Heart left ventricle (tissue), 16 donors: ENCODE measurements around the gene PACRG. TPM values are rescaled to one million over a fixed set of nuclear protein-coding genes. Genes with fewer than 3 reads are reported as not detected.
A peak's percentile ranks its signal among the peaks of the same experiment; 100 is the strongest.

Source experiments
- ATAC-seq, 4 donors: fragments of 200-7000 bp; cut with Tn5 transposase; one replicate each; pipeline ENCODE4 v1.9.1; 2020 to 2022; ENCODE audit warnings: moderate library complexity in 4 of 4, mild to moderate bottlenecking in 3 of 4, moderate number of reproducible peaks in 1 of 4
- DNase-seq, 5 donors: peaks; one replicate each; pipeline ENCODE4 v3.0.0-alpha.2; 2020
- H3K27ac ChIP-seq, 12 donors: fragments of 200-600 bp; sonication (generic) in 4 of 12; one replicate each; pipeline versions ENCODE4 v1.5.0 to v1.8.0; 2016 to 2022; ENCODE audit warnings: mild to moderate bottlenecking in 2 of 12
- H3K27me3 ChIP-seq, 9 donors: fragments of 200-600 bp; sonication (generic) in 2 of 9; one replicate each; pipeline versions ENCODE4 v1.5.1 to v1.8.0; 2016 to 2022; ENCODE audit warnings: mild to moderate bottlenecking in 3 of 9
- H3K36me3 ChIP-seq, 9 donors: fragments of 200-600 bp; sonication (generic) in 2 of 9; one replicate each; pipeline versions ENCODE4 v1.5.0 to v1.8.0; 2018 to 2022; ENCODE audit warnings: mild to moderate bottlenecking in 2 of 9
- H3K4me1 ChIP-seq, 12 donors: fragments of 200-600 bp; sonication (generic) in 4 of 12; one replicate each; pipeline versions ENCODE4 v1.5.0 to v1.8.0; 2016 to 2022; ENCODE audit warnings: mild to moderate bottlenecking in 3 of 12
- H3K4me3 ChIP-seq, 12 donors: fragments of 200-600 bp; sonication (generic) in 4 of 12; one replicate each; pipeline versions ENCODE4 v1.5.0 to v1.8.0; 2017 to 2022; ENCODE audit warnings: mild to moderate bottlenecking in 9 of 12, moderate library complexity in 4 of 12
- H3K9me3 ChIP-seq, 12 donors: fragments of 200-600 bp; sonication (generic) in 4 of 12; one replicate each; pipeline versions ENCODE4 v1.5.0 to v1.8.0; 2016 to 2022; ENCODE audit warnings: mild to moderate bottlenecking in 1 of 12
- POLR2A ChIP-seq, 2 donors: fragments of 450-650 bp; IDR thresholded peaks; one replicate each; pipeline ENCODE4 v1.6.1; 2017; ENCODE audit warnings: antibody characterized with exemption in 2 of 2, mild to moderate bottlenecking in 2 of 2, moderate library complexity in 2 of 2
- WGBS, 4 donors: extraction: QIAGEN DNeasy Blood & Tissue Kit in 2 of 4; methylation state at CpG; one replicate each; pipeline versions ENCODE4 v1.1.5 to v1.1.7; 2013 to 2018; 5-methylcytosine and 5-hydroxymethylcytosine counted together
- intact Hi-C, 10 donors: fragments of 100-400 bp; cut with DNase I; formaldehyde crosslinking; loops; one replicate each; pipeline versions ENCODE4 v1.11.1 to v1.14.2; 2022
- polyA plus RNA-seq, 2 donors: library from polyadenylated mRNA; stranded (reverse); fragments of 200-250 nt; gene quantifications; one replicate each; pipeline ENCODE4 v1.2.3, GENCODE V29; 2013
- total RNA-seq, 9 donors: library from RNA; depleted of rRNA in 2 of 9; stranded (reverse); fragments of >200 nt in 2 of 9; fragmentation: NEBNext Ultra II Directional in 3 of 9; extraction: Animal tissue kit (Norgen Biotek cat#: 25700) in 3 of 9; gene quantifications; one replicate each; pipeline versions ENCODE4 v1.1.0 to v1.2.4, GENCODE V29; 2016 to 2023
- TF ChIP-seq, protein P1 (sequence below), 12 donors: fragments of 200-600 bp; sonication (generic) in 4 of 12; IDR thresholded peaks; one replicate each; pipeline versions ENCODE4 v1.5.0 to v1.8.0; 2018 to 2022; ENCODE audit warnings: antibody characterized with exemption in 12 of 12, mild to moderate bottlenecking in 5 of 12
- donor health status: ischemic (EF 13 %, LVEDD 7.1; RV severe dilation, severe dysfunction).
- donor health status: healthy with polysubstance abuse.
- donor health status: DM: no; HTN: yes; CAD: no.
- donor health status: DM: no; HTN: no; CAD: no.
- donor health status: ischemic (EF 25% LVEDD 6.9; RV normal size, moderate dysfunction).
- donor health status: ischemic (EF 25% LVEDD 5.7; RV mildly dilated, moderate dysfunction).
- donor health status: healthy.
- donor health status: DM: yes; HTN: yes; CAD: no.
- donor health status: ischemic (EF 35%, LVEDD 5.7; RV mildly dilated, moderate dysfunction).
- donor health status: nonischemic (EF 11% LVEDD 7.7; RV severe dilation, severe dysfunction).
- donor health status: DM: yes; HTN: yes; CAD: no.
- donor health status: PGD.
- donor health status: ischemic (EF 29% LVEDD 5.4; RV normal size, mild dysfunction).
- donor health status: nonischemic (EF 23%, LVEDD 6.1; RV moderate dilation, normal function).

The PACRG gene
- total and polyA plus RNA-seq, 11 donors: 2.0 to 83.3 (median 11.8) TPM

DNA sequence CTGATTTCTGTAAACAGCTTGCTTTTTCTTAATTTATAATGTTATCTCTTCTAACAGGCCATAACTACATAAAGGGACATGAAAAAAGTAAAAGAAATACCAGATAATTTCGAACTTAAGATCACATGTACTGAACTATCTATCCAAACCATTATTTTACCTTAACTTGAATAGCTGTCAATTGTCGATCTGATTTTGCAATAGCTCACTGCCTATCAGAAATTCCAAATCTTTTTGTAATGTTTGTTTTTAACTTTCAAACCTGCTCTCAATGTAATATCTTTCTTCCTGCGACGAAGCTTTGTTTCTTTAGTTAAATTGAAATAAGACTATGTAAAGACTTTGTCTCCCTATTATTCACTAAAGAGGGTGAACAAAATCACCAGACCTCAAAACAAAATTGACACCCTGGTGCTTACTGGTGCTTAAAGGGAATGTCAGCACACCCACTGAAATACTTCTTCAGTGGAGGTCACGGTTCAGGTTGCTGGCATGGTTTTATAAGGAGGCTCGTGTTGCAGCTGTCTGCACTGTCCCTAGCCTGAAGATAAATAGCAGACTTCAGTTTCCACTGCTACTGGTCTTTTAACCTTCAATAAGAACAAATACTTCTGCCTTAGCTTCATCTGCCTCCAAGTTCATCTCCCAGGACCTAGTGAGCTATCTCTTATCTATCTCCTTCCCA lies 569.2 kb downstream of the PACRG start:
- 45 to 61% (median 57%) methylated on average over 6 of the region's 6 CpGs for WGBS, 4 donors
- Histone ChIP-seq H3K4me1 (peaks cover 0 to 27% (median 8%) of the 10 kb centered on the region in 12 donors), H3K27me3 (no peaks in the 10 kb centered on the region), H3K4me3 (no peak overlapping the region), H3K9me3 (no peaks in the 10 kb centered on the region), H3K27ac (peak overlapping the region; percentile 8 to 76 (median 52)), H3K36me3 (no peaks in the 10 kb centered on the region)
- intact Hi-C loops: loop anchor here in 2 of 10 donors (5.0 to 10.0 kb wide), 3 partner anchors 115 to 808 kb away; partner anchors contain the start of gene QKI (in 2 of the 2)
- DNase-seq (peak in 1 of 5 donors; percentile 55), ATAC-seq (peak; percentile 63 to 90 (median 84))
- TF ChIP-seq, protein P1, sequence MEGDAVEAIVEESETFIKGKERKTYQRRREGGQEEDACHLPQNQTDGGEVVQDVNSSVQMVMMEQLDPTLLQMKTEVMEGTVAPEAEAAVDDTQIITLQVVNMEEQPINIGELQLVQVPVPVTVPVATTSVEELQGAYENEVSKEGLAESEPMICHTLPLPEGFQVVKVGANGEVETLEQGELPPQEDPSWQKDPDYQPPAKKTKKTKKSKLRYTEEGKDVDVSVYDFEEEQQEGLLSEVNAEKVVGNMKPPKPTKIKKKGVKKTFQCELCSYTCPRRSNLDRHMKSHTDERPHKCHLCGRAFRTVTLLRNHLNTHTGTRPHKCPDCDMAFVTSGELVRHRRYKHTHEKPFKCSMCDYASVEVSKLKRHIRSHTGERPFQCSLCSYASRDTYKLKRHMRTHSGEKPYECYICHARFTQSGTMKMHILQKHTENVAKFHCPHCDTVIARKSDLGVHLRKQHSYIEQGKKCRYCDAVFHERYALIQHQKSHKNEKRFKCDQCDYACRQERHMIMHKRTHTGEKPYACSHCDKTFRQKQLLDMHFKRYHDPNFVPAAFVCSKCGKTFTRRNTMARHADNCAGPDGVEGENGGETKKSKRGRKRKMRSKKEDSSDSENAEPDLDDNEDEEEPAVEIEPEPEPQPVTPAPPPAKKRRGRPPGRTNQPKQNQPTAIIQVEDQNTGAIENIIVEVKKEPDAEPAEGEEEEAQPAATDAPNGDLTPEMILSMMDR (IDR thresholded peaks at IDR 0.05): no peak
- no peak for TF ChIP-seq POLR2A (IDR thresholded peaks at IDR 0.05)

GRCh38 chr6:163298079-163298830 lies 570.5 kb downstream of the PACRG start:
- Histone ChIP-seq H3K4me3 (no peak overlapping the region), H3K4me1 (peaks cover 0 to 31% (median 9%) of the 10 kb centered on the region in 12 donors), H3K27me3 (no peaks in the 10 kb centered on the region), H3K9me3 (no peaks in the 10 kb centered on the region), H3K36me3 (no peaks in the 10 kb centered on the region), H3K27ac (peak overlapping the region in 2 of 12 donors; percentile 70 to 76)
- intact Hi-C loops: loop anchor here in 2 of 10 donors (5.0 to 10.0 kb wide), 3 partner anchors 114 to 807 kb away; partner anchors contain the start of gene QKI (in 2 of the 2)
- WGBS, 4 donors: 68 to 75% (median 71%) methylated on average over 5 of the region's 5 CpGs
- TF ChIP-seq POLR2A (IDR thresholded peaks at IDR 0.05): no peak
- TF ChIP-seq, protein P1 (IDR thresholded peaks at IDR 0.05): no peak
- DNase-seq (no peak), ATAC-seq (no peak)

GRCh38 chr6:163300838-163301237 lies 573.1 kb downstream of the PACRG start:
- H3K4me1 ChIP-seq: peaks cover 0 to 38% (median 9%) of the 10 kb centered on the region in 12 donors
- intact Hi-C loops: loop anchor here in 2 of 10 donors (5.0 kb wide), 1 partner anchor 36 kb away; no protein-coding TSS in a partner anchor
- ATAC-seq (no peak), DNase-seq (no peak)
- no peaks in the 10 kb centered on the region for H3K36me3 ChIP-seq
- WGBS, 4 donors: 79 to 95% (median 87%) methylated on average over 16 to 17 of the region's 17 CpGs
- no peak for TF ChIP-seq POLR2A (IDR thresholded peaks at IDR 0.05)
- TF ChIP-seq, protein P1 (IDR thresholded peaks at IDR 0.05): no peak
- no peaks in the 10 kb centered on the region for H3K9me3 ChIP-seq
- peak overlapping the region in 5 of 12 donors; percentile 14 to 72 (median 63) for H3K27ac ChIP-seq
- H3K27me3 ChIP-seq: no peaks in the 10 kb centered on the region
- H3K4me3 ChIP-seq: no peak overlapping the region
